Measurements from ENCODE around the gene COMMD2. TPM values are rescaled to one million over a fixed set of nuclear protein-coding genes. Genes with fewer than 3 reads are reported as not detected.

Gene COMMD2
- total RNA-seq, 1 experiment from 2014 or later, result 28.4 TPM

GRCh38 chr3:149763565-149764195 is 11.4 kb upstream of the COMMD2 start:
- no peak for DNase-seq (ENCODE audit: low spot score)

GRCh38 chr3:149753717-149754116 is 1.4 kb upstream of the COMMD2 start:
- no peak for DNase-seq (ENCODE audit: low spot score)

GRCh38 chr3:149752788-149753136 is 473 bp upstream of the COMMD2 start:
- DNase-seq (ENCODE audit: low spot score), result no peak

- peak; percentile 10 for DNase-seq (ENCODE audit: low spot score)
These were observed 738 bp downstream of the COMMD2 start for GRCh38 chr3:149751551-149751950.

- no peak for DNase-seq (ENCODE audit: low spot score)
These were observed 7.7 kb downstream of the COMMD2 start for GRCh38 chr3:149744606-149745005.

GRCh38 chr3:149744151-149744550 is 8.1 kb downstream of the COMMD2 start:
- DNase-seq (ENCODE audit: low spot score), result no peak

- DNase-seq (ENCODE audit: low spot score), result peak; percentile 47
These were observed 12.9 kb downstream of the COMMD2 start for GRCh38 chr3:149739396-149739795.

- DNase-seq (ENCODE audit: low spot score), result no peak
These were observed 13.4 kb downstream of the COMMD2 start for GRCh38 chr3:149738876-149739275.

GRCh38 chr3:149736953-149737205 is 15.4 kb downstream of the COMMD2 start:
- DNase-seq (ENCODE audit: low spot score), result no peak

- peak; percentile 66 for DNase-seq (ENCODE audit: low spot score)
These were observed 15.9 kb downstream of the COMMD2 start for GRCh38 chr3:149736175-149736952.

GRCh38 chr3:149732234-149732633 is 20.1 kb downstream of the COMMD2 start:
- DNase-seq (ENCODE audit: low spot score), result no peak

- no peak for DNase-seq (ENCODE audit: low spot score)
These were observed 24.6 kb downstream of the COMMD2 start for GRCh38 chr3:149727656-149728055.

- DNase-seq (ENCODE audit: low spot score), result no peak
These were observed 25.4 kb downstream of the COMMD2 start for GRCh38 chr3:149726716-149727407.

- no peak for DNase-seq (ENCODE audit: low spot score)
These were observed 28.5 kb downstream of the COMMD2 start for GRCh38 chr3:149723781-149724180.

- no peak for DNase-seq (ENCODE audit: low spot score)
These were observed 31.4 kb downstream of the COMMD2 start for GRCh38 chr3:149720918-149721317.

GRCh38 chr3:149717391-149718056 is 34.8 kb downstream of the COMMD2 start:
- peak; percentile 88 for DNase-seq (ENCODE audit: low spot score)

- DNase-seq (ENCODE audit: low spot score), result no peak
These were observed 35.3 kb downstream of the COMMD2 start for GRCh38 chr3:149716984-149717383.

GRCh38 chr3:149715247-149715646 is 37.0 kb downstream of the COMMD2 start:
- DNase-seq (ENCODE audit: low spot score), result no peak

GRCh38 chr3:149713730-149714654 is 38.3 kb downstream of the COMMD2 start:
- no peak for DNase-seq (ENCODE audit: low spot score)

- DNase-seq (ENCODE audit: low spot score), result no peak
These were observed 45.4 kb downstream of the COMMD2 start for GRCh38 chr3:149706905-149707304.

GRCh38 chr3:149705416-149705815 is 46.9 kb downstream of the COMMD2 start:
- DNase-seq (ENCODE audit: low spot score), result no peak

Measured in HT-29 (cell line).